ENCODE measurements around the gene ARHGAP22.
"Not testable (repeated sequence)": the region's sequence is repeated elsewhere in the genome, so short reads cannot be mapped to it uniquely, and the experiment has no call there.

Gene ARHGAP22

DNA sequence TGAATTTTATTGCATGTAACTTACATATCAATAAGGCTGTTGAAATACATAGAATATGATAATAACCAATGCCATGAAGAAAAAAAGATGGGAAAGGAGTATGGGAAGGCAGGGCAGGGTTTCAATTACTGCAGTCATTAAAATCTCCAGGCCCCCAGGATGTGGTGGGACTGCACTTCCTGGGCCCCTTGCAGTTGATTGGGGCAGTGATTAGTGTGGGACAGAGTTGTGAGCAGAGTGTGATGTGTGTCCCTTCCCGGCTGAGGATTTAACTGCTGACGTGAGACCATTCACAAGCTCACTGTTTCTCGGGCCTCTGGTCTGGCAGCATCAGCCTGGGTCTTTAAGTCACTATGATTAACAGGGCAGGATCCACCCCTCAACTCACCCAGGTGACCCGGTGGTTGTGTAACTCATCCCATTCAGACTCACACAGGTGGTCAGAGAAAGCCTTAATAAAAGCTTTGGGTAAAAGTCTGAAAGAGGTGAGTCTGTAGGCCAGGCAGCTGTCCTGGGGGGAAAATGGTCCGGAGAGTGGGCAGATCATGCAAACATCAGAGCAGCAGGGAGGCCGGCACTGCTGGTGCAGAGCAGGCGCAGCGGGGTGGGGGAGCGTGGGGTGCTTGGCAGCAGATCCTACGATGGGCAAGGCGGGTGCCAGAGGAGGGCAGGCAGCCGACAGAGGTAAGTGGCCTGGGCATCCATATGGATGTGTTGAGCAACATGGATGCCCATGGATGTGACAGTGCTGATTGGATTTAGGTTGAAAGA lies 43.5 kb upstream of the ARHGAP22 start:
- Histone ChIP-seq H3K79me1 (replicated peaks; ENCODE audit: low read length, poor library complexity, severe bottlenecking) (peaks cover 2% of the 10 kb centered on the region), H2BK12ac (ENCODE audit: low read length in 2 of 2) (no peak overlapping the region), H4K8ac (ENCODE audit: low read length) (no peak overlapping the region), H3K4me3 (ENCODE audit: insufficient read depth in 1 of 2, low read depth in 1 of 2, low read length in 2 of 2) (no peak overlapping the region), H3K14ac (ENCODE audit: low read length in 2 of 2) (no peak overlapping the region), H2BK15ac (ENCODE audit: low read depth, poor library complexity, severe bottlenecking) (no peak overlapping the region), H3K36me3 (ENCODE audit: control insufficient read depth in 1 of 2, insufficient read depth in 2 of 2, low read depth in 1 of 2, low read length in 2 of 2) (peaks cover 0 to 12% of the 10 kb centered on the region in 2 experiments), H3K23ac (ENCODE audit: low read length in 2 of 2) (no peak overlapping the region), H4K91ac (ENCODE audit: low read length) (no peak overlapping the region), H3K9me3 (ENCODE audit: control insufficient read depth, low read length) (no peaks in the 10 kb centered on the region), H2BK120ac (ENCODE audit: low read depth, low read length) (no peak overlapping the region), H3K9ac (ENCODE audit: low read length) (no peak overlapping the region), H3K4me1 (ENCODE audit: control insufficient read depth, insufficient read depth, low read depth, low read length) (peaks cover 3% of the 10 kb centered on the region), H2AFZ (ENCODE audit: low read depth, low read length) (no peak overlapping the region), H3K27me3 (ENCODE audit: control insufficient read depth in 1 of 2, insufficient read depth in 1 of 2, low read length in 2 of 2) (no peaks in the 10 kb centered on the region), H3K4ac (ENCODE audit: low read depth in 1 of 2, low read length in 2 of 2) (no peak overlapping the region), H3K27ac (ENCODE audit: low read length, poor library complexity, severe bottlenecking) (no peak overlapping the region), H2AK5ac (ENCODE audit: low read length, severe bottlenecking) (no peak overlapping the region), H3K18ac (ENCODE audit: low read depth in 1 of 2, low read length in 2 of 2) (no peak overlapping the region), H2BK5ac (ENCODE audit: low read depth, low read length, poor library complexity, severe bottlenecking) (no peak overlapping the region), H3K4me2 (ENCODE audit: low read length, poor library complexity, severe bottlenecking) (no peak overlapping the region)
- DNase-seq, result no peak
- 89% methylated on average over 11 of the region's 12 CpGs for WGBS

DNA sequence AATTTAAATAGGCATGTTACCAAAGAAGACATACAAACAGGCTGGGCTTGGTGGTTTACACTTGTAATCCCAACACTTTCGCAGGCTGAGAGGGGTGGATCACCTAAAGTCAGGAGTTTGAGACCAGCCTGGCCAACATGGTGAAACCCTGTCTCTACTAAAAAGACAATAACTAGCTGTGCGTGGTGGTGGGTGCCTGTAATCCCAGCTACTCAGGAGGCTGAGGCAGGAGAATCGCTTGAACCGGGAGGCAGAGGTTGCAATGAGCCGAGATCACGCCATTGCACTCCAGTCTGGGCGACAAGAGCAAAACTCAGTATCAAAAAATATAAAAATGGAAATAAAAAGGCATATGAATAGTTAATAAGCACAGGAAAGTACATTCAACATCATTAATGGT lies 42.2 kb upstream of the ARHGAP22 start:
- not testable (repeated sequence) for H3K23ac ChIP-seq (ENCODE audit: low read length in 2 of 2); H3K4me3 ChIP-seq (ENCODE audit: insufficient read depth in 1 of 2, low read depth in 1 of 2, low read length in 2 of 2); H2BK120ac ChIP-seq (ENCODE audit: low read depth, low read length); H3K9ac ChIP-seq (ENCODE audit: low read length); H3K18ac ChIP-seq (ENCODE audit: low read depth in 1 of 2, low read length in 2 of 2); H2AK5ac ChIP-seq (ENCODE audit: low read length, severe bottlenecking); H3K4me1 ChIP-seq (ENCODE audit: control insufficient read depth, insufficient read depth, low read depth, low read length); H2AFZ ChIP-seq (ENCODE audit: low read depth, low read length); H4K8ac ChIP-seq (ENCODE audit: low read length); H2BK5ac ChIP-seq (ENCODE audit: low read depth, low read length, poor library complexity, severe bottlenecking); H3K9me3 ChIP-seq (ENCODE audit: control insufficient read depth, low read length); H4K91ac ChIP-seq (ENCODE audit: low read length); H3K4me2 ChIP-seq (ENCODE audit: low read length, poor library complexity, severe bottlenecking); H3K4ac ChIP-seq (ENCODE audit: low read depth in 1 of 2, low read length in 2 of 2); H3K79me1 ChIP-seq (replicated peaks; ENCODE audit: low read length, poor library complexity, severe bottlenecking); H3K27me3 ChIP-seq (ENCODE audit: control insufficient read depth in 1 of 2, insufficient read depth in 1 of 2, low read length in 2 of 2); DNase-seq; H3K14ac ChIP-seq (ENCODE audit: low read length in 2 of 2); H2BK15ac ChIP-seq (ENCODE audit: low read depth, poor library complexity, severe bottlenecking); H3K27ac ChIP-seq (ENCODE audit: low read length, poor library complexity, severe bottlenecking); H2BK12ac ChIP-seq (ENCODE audit: low read length in 2 of 2)
- over 99% methylated on average over 6 of the region's 7 CpGs for WGBS
- H3K36me3 ChIP-seq (ENCODE audit: control insufficient read depth in 1 of 2, insufficient read depth in 2 of 2, low read depth in 1 of 2, low read length in 2 of 2), result peaks cover 0 to 12% of the 10 kb centered on the region in 2 experiments

- no peaks in the 10 kb centered on the region for H3K27me3 ChIP-seq (ENCODE audit: control insufficient read depth in 1 of 2, insufficient read depth in 1 of 2, low read length in 2 of 2)
- DNase-seq, result no peak
- no peak overlapping the region for H3K27ac ChIP-seq (ENCODE audit: low read length, poor library complexity, severe bottlenecking)
- no peak overlapping the region for H3K14ac ChIP-seq (ENCODE audit: low read length in 2 of 2)
- H2BK120ac ChIP-seq (ENCODE audit: low read depth, low read length), result no peak overlapping the region
- H3K4me3 ChIP-seq (ENCODE audit: insufficient read depth in 1 of 2, low read depth in 1 of 2, low read length in 2 of 2), result no peak overlapping the region
- no peak overlapping the region for H3K9ac ChIP-seq (ENCODE audit: low read length)
- no peak overlapping the region for H2AFZ ChIP-seq (ENCODE audit: low read depth, low read length)
- H4K8ac ChIP-seq (ENCODE audit: low read length), result no peak overlapping the region
- H3K23ac ChIP-seq (ENCODE audit: low read length in 2 of 2), result no peak overlapping the region
- no peak overlapping the region for H2BK12ac ChIP-seq (ENCODE audit: low read length in 2 of 2)
- H3K79me1 ChIP-seq (replicated peaks; ENCODE audit: low read length, poor library complexity, severe bottlenecking), result no peaks in the 10 kb centered on the region
- WGBS, result 100% methylated on average over 1 of the region's 1 CpG
- no peak overlapping the region for H2BK15ac ChIP-seq (ENCODE audit: low read depth, poor library complexity, severe bottlenecking)
- H2BK5ac ChIP-seq (ENCODE audit: low read depth, low read length, poor library complexity, severe bottlenecking), result no peak overlapping the region
- H3K9me3 ChIP-seq (ENCODE audit: control insufficient read depth, low read length), result peaks cover 7% of the 10 kb centered on the region
- H3K4me2 ChIP-seq (ENCODE audit: low read length, poor library complexity, severe bottlenecking), result no peak overlapping the region
- peaks cover 0 to 7% of the 10 kb centered on the region in 2 experiments for H3K36me3 ChIP-seq (ENCODE audit: control insufficient read depth in 1 of 2, insufficient read depth in 2 of 2, low read depth in 1 of 2, low read length in 2 of 2)
- no peak overlapping the region for H3K18ac ChIP-seq (ENCODE audit: low read depth in 1 of 2, low read length in 2 of 2)
- H3K4ac ChIP-seq (ENCODE audit: low read depth in 1 of 2, low read length in 2 of 2), result no peak overlapping the region
- no peak overlapping the region for H4K91ac ChIP-seq (ENCODE audit: low read length)
- no peak overlapping the region for H2AK5ac ChIP-seq (ENCODE audit: low read length, severe bottlenecking)
- no peaks in the 10 kb centered on the region for H3K4me1 ChIP-seq (ENCODE audit: control insufficient read depth, insufficient read depth, low read depth, low read length)
Observed at GRCh38 chr10:48645600-48645999, 40.7 kb upstream of the ARHGAP22 start.

DNA sequence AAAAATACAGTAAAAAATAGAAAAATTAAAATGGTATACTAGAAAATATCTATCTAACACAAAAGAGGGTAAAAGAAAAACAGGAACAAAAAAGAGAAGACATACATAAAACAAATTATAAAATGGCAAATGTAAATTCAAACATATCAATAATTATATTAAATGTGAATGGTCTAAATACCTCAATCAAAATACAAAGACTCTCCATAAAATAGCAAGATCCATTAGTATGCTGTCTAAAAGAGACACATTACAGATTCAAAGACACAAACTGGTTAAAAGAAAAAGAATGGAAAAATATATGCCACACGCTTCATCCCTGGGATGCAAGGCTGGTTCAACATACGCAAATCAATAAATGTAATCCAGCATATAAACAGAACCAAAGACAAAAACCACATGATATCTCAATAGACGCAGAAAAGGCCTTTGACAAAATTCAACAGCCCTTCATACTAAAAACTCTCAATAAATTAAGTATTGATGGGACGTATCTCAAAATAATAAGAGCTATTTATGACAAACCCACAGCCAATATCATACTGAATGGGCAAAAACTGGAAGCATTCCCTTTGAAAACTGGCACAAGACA lies 36.3 kb upstream of the ARHGAP22 start:
- not testable (repeated sequence) for H4K91ac ChIP-seq (ENCODE audit: low read length); H2BK120ac ChIP-seq (ENCODE audit: low read depth, low read length); H2AFZ ChIP-seq (ENCODE audit: low read depth, low read length); H2BK15ac ChIP-seq (ENCODE audit: low read depth, poor library complexity, severe bottlenecking); H3K4me1 ChIP-seq (ENCODE audit: control insufficient read depth, insufficient read depth, low read depth, low read length); H2AK5ac ChIP-seq (ENCODE audit: low read length, severe bottlenecking); H3K27me3 ChIP-seq (ENCODE audit: control insufficient read depth in 1 of 2, insufficient read depth in 1 of 2, low read length in 2 of 2); H3K4me2 ChIP-seq (ENCODE audit: low read length, poor library complexity, severe bottlenecking); H3K9ac ChIP-seq (ENCODE audit: low read length); H3K27ac ChIP-seq (ENCODE audit: low read length, poor library complexity, severe bottlenecking); H4K8ac ChIP-seq (ENCODE audit: low read length); H3K18ac ChIP-seq (ENCODE audit: low read depth in 1 of 2, low read length in 2 of 2); H3K79me1 ChIP-seq (replicated peaks; ENCODE audit: low read length, poor library complexity, severe bottlenecking); H3K14ac ChIP-seq (ENCODE audit: low read length in 2 of 2); H3K4me3 ChIP-seq (ENCODE audit: insufficient read depth in 1 of 2, low read depth in 1 of 2, low read length in 2 of 2); H2BK12ac ChIP-seq (ENCODE audit: low read length in 2 of 2); H3K23ac ChIP-seq (ENCODE audit: low read length in 2 of 2); DNase-seq; H2BK5ac ChIP-seq (ENCODE audit: low read depth, low read length, poor library complexity, severe bottlenecking); H3K36me3 ChIP-seq (ENCODE audit: control insufficient read depth in 1 of 2, insufficient read depth in 2 of 2, low read depth in 1 of 2, low read length in 2 of 2); H3K4ac ChIP-seq (ENCODE audit: low read depth in 1 of 2, low read length in 2 of 2)
- H3K9me3 ChIP-seq (ENCODE audit: control insufficient read depth, low read length), result peaks cover 13% of the 10 kb centered on the region
- 82% methylated on average over 2 of the region's 4 CpGs for WGBS

Measured in mesenchymal stem cell (in vitro differentiated cells and primary cell).